GM19328 (cell line): ENCODE data around the gene C16orf87.
A peak's percentile ranks its signal among the peaks of the same experiment; 100 is the strongest.

Experiments used
- ATAC-seq: cut with Tn5 transposase; IDR thresholded peaks from one replicate; pipeline ENCODE4 v1.9.1; 2021; ENCODE audit warnings: mild to moderate bottlenecking, moderate library complexity; ENCODE audit not compliant: unreplicated experiment

The C16orf87 gene

GRCh38 chr16:46844771-46845170 is 13.8 kb upstream of the C16orf87 start:
- no peak for ATAC-seq

DNA sequence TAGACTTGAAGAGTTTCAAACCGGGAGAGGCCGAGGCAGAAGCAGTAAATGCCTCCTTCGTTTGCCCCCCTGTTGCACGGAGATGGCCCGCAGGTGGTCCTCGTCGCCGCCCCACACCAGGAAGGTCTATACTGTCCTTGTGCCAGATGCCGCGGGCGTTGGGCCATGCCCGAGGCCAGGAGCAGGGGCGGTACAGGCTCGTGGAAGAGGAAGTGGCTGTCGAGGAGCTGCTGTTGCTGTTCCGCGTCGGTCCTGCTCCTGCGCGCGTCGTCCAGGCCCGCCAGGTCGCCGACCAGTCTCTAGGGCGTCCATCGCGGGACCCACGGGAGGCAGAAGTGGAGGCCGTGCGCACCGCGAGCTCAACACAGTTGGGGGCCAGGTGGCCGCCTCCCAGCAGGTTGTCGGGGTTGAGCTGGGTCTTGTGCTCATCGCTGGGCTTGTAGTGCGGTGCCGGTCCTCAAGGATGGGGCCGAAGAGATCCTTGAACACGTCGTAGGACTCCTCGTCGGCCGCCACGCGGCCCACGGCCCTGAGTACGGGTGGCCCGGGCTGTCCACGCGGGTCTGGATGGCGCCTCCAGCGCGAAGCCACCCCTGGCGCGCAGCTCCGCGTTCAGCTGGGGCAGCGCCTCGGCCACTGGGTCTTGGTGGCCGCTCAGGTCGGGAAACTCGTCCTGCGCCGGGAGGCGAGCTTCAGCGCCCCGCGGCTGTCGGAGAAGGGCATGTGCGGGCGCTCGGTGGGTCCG is 13.1 kb upstream of the C16orf87 start:
- ATAC-seq: no peak

- no peak for ATAC-seq
Measured at GRCh38 chr16:46842192-46842895, 11.4 kb upstream of the C16orf87 start.

GRCh38 chr16:46839986-46840443 is 9.0 kb upstream of the C16orf87 start:
- no peak for ATAC-seq

GRCh38 chr16:46836534-46837530 is 5.9 kb upstream of the C16orf87 start:
- ATAC-seq: no peak

GRCh38 chr16:46833460-46833800 is 2.5 kb upstream of the C16orf87 start:
- ATAC-seq: no peak

DNA sequence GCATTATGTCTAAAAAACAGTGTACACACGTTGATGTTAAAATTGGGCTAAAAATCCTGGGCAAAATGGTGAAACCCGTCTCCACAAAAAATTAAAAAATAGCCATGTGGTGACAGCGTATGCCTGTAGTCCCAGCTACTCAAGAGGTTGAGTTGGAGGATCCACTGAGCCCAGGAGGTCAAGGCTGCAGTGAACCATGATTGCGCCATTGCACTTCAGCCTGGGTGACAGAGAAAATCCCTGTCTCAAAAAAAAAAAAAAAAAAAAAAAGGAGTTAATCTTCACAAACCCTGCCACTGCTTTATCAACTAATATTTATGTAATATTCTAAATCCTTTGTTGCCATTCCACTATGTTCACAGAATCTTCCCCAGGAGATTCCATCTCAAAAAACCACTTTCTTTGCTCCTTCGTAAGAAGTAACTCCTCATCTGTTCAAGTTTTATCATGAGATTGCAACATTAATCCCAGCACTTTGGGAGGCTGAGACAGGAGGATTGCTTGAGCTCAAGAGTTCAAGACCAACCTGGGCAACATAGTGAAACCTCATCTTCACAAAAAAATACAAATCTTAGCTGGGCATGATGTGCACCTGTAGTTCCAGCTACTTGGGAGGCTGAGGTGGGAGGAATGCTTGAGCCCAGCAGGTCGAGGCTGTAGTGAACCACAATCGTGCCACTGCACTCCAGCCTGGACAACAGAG is 1.9 kb upstream of the C16orf87 start:
- ATAC-seq: no peak

DNA sequence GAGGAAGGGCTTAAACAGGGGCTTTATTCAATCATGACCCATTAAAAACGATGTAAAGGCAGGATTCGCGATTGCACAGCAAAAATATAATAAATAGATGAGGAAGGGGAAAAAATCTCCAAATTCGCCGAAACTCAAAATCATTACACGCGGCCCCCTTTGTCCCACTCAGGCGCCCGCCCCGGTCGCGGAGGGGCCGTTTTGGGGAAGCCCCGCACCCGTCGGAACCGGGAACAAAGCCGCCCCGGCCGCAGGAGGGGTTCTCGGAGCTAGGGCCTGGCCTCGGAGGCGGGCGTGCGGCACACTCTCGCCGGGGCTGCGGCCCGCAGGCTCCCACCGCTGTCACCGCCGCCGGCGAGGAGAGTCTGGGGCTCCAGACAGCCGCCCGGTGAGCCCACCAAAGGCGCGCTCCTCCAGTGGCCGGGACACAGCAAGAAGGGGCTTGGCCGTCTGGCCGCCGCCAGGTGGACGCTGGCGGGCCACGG is 521 bp downstream of the C16orf87 start:
- ATAC-seq: peak; percentile 5

DNA sequence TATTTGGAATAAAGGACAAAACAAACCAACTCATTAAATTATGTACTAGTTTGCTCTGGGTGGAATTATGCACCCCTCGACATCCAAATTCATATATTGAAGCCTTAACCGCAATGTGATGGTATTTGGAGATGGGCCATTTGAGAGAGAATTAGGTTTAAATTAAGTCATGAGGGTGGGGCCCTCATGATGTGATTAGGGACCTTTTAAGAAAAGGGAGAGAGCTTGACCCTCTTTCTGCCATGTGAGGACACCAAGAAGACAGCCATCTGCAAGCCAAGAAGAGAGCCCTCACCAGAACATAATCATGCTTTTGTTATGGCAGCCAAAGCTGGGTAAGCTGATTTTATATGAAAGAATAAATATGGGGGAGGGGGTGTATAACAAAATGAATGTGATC is 2.0 kb downstream of the C16orf87 start:
- ATAC-seq: no peak

DNA sequence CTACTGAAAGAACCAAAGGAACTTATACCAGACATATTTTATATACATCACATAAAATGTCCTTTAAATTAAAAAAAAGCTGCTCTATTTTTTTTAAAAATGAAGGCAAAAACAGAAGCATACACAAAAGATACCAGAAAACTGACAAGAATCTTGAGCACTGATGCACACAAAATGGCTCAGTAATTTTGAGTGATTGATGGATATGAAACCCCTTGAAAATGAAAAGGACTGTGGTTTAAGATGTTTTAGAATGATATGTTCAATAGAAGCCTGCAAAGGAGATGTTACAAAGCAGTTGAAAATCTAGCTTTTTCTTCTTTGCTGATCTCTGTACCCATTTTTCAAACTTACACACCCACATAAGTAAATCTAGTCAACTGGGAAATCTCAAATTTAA is 2.7 kb downstream of the C16orf87 start:
- ATAC-seq: no peak

DNA sequence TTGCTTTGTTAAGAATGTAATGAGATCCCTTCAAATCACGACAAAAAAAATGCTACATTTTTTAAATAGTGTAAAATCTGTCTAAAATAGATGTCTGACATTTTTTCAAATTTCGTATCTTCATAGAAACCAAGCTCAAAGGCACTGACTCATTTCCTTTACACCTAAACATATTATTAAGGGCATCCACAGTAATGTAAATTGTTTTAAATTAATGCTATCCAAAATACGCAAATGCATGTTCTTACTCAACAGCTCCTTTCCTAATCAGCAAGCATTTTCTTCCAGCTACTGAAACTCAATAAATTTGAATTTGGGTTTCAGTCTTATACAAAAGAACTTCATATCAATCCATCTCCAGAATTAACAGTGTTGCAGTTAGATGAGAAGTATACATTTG is 4.3 kb downstream of the C16orf87 start:
- ATAC-seq: no peak

GRCh38 chr16:46822270-46822669 is 8.7 kb downstream of the C16orf87 start:
- peak; percentile 64 for ATAC-seq

DNA sequence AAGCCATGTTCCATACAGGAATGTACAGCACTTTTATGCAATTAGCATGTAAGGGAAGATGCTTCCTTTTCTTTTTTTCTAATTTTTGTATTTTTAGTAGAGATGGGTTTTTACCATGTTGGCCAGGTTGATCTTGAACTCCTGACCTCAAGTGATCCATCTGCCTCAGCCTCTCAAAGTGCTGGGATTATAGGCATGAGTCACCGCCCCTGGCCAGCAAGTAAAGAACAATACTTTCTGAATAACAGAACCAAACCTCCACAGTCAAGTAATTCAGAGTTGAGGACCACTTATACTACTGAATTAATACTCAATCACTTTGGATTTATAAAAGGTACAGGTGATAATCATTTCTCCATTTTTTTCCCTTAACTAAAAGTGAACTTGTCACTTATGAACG is 13.0 kb downstream of the C16orf87 start:
- no peak for ATAC-seq

GRCh38 chr16:46814790-46815189 is 16.2 kb downstream of the C16orf87 start:
- ATAC-seq: no peak

GRCh38 chr16:46813611-46814010 is 17.4 kb downstream of the C16orf87 start:
- no peak for ATAC-seq

GRCh38 chr16:46812781-46813540 is 18.0 kb downstream of the C16orf87 start:
- no peak for ATAC-seq

DNA sequence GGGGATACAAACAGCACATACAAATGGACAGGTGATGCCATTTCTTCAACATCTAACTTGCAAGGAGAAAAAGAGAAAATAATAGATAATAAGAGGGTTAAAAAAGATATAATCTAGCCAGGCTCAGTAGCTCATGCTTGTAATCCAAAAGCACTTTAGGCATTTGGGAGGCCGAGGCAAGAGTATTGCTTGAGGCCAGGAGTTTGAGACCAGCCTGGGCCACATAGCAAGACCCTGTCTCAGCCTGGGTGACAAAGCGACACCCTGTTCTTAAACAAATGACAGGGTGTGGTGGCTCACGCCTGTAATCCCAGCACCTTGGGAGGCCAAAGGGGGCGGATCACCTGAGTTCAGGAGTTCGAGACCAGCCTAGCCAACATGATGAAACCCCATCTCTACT is 19.3 kb downstream of the C16orf87 start:
- no peak for ATAC-seq

- ATAC-seq: no peak
Measured at GRCh38 chr16:46808997-46809396, 22.0 kb downstream of the C16orf87 start.

DNA sequence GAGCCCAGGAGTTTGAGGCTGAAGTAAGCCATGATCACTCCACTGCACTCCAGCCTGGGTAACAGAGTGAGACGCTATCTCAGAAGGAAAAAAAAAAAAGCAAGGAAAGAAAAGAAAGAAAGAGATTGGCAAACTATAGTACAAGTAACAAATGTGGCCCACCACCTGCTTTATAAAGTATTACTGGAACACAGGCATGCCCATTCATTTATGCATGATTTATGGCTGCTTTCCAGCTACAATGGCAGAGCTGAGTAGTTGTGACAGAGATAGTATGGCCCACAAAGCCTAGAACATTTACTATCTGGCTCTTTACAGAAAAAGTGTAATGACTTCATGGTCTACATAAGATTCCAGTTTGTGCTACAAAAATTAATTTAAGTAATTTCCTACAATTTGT is 23.6 kb downstream of the C16orf87 start:
- ATAC-seq: no peak

- no peak for ATAC-seq
Measured at GRCh38 chr16:46803373-46803772, 27.6 kb downstream of the C16orf87 start.
